H1 (cell line): ENCODE measurements around the gene MTMR6. TPM values are rescaled to one million over a fixed set of nuclear protein-coding genes. Genes with fewer than 3 reads are reported as not detected.

Experiments used
- CTCF ChIA-PET: fragments of 300-600 bp; sonication (Branson Sonifier 250); formaldehyde crosslinking; loops from one replicate; lab custom pipeline; 2021; ENCODE audit not compliant: partially characterized antibody; lab: Charles Lee
- POLR2A ChIA-PET: fragments of 300-600 bp; sonication (Branson Sonifier 250); formaldehyde crosslinking; loops from one replicate; lab custom pipeline; 2021; ENCODE audit warnings: inconsistent platforms; ENCODE audit not compliant: partially characterized antibody; lab: Charles Lee
- DNase-seq, 2 experiments: peaks; one replicate each; pipeline versions ENCODE4 v3.0.0 to v3.0.0-alpha.2; 2010 to 2022; ENCODE audit warnings: low spot score in 2 of 2, low read depth in 1 of 2, mixed read lengths in 1 of 2
- FAIRE-seq: peaks from 2 replicates; lab custom pipeline; 2011; peaks lifted over from hg19 to GRCh38; lab: Jason Lieb, UNC
- H2AFZ ChIP-seq: 2 replicates; pipeline ENCODE4 v1.8.1; 2012; ENCODE audit warnings: low read length, inconsistent platforms
- H2AK5ac ChIP-seq: 2 replicates; pipeline ENCODE4 v1.6.1; 2013; ENCODE audit warnings: low read depth, low read length
- H2BK120ac ChIP-seq: replicated peaks from 2 replicates; pipeline ENCODE3; 2013; ENCODE audit warnings: low read depth, low read length, inconsistent platforms
- H2BK12ac ChIP-seq: 2 replicates; pipeline ENCODE4 v1.6.1; 2013; ENCODE audit warnings: low read depth, low read length
- H2BK15ac ChIP-seq: 2 replicates; pipeline ENCODE4 v1.6.1; 2013; ENCODE audit warnings: low read length
- H2BK20ac ChIP-seq: 2 replicates; pipeline ENCODE4 v1.6.1; 2013; ENCODE audit warnings: low read length
- H2BK5ac ChIP-seq: 2 replicates; pipeline ENCODE4 v1.6.1; 2013; ENCODE audit warnings: low read depth, low read length
- H3K14ac ChIP-seq: 2 replicates; pipeline ENCODE4 v1.6.1; 2013; ENCODE audit warnings: inconsistent platforms; ENCODE audit not compliant: insufficient read length
- H3K18ac ChIP-seq: 2 replicates; pipeline ENCODE4 v1.6.1; 2013; ENCODE audit warnings: low read length; ENCODE audit errors: extremely low read depth
- H3K23ac ChIP-seq: 2 replicates; pipeline ENCODE4 v1.6.1; 2013; ENCODE audit warnings: inconsistent platforms; ENCODE audit not compliant: insufficient read length
- H3K23me2 ChIP-seq: 2 replicates; pipeline ENCODE4 v1.6.1; 2013; ENCODE audit warnings: low read depth, low read length
- H3K27ac ChIP-seq: 2 replicates; pipeline ENCODE4 v1.6.1; 2011; ENCODE audit warnings: low read depth, low read length, inconsistent platforms
- H3K27me3 ChIP-seq, 4 experiments: replicated peaks in 1 of 4; 1 replicate in 1 of 4; 2 replicates in 3 of 4; pipeline versions ENCODE4 v1.6.1 to v1.8.1; 2011 to 2013; ENCODE audit warnings: low read length in 3 of 4, mild to moderate bottlenecking in 3 of 4, inconsistent platforms in 2 of 4, mixed read lengths in 2 of 4, moderate library complexity in 1 of 4; ENCODE audit not compliant: control insufficient read depth in 3 of 4, insufficient read depth in 3 of 4; ENCODE audit errors: extremely low read depth in 1 of 4
- H3K36me3 ChIP-seq, 4 experiments: 2 replicates each; pipeline versions ENCODE4 v1.6.1 to v1.8.1; 2011 to 2013; ENCODE audit warnings: mild to moderate bottlenecking in 4 of 4, low read length in 3 of 4, moderate library complexity in 2 of 4, control low read depth in 1 of 4, inconsistent platforms in 1 of 4; ENCODE audit not compliant: insufficient read depth in 4 of 4, control insufficient read depth in 2 of 4
- H3K4ac ChIP-seq: replicated peaks from 2 replicates; pipeline ENCODE3; 2013; ENCODE audit warnings: low read length, low read depth, mixed read lengths, inconsistent platforms; ENCODE audit not compliant: insufficient read length
- H3K4me1 ChIP-seq, 4 experiments: replicated peaks in 1 of 4; 1 replicate in 1 of 4; 2 replicates in 3 of 4; pipeline versions ENCODE4 v1.6.1 to v1.8.1; 2011 to 2013; ENCODE audit warnings: low read length in 3 of 4, inconsistent platforms in 2 of 4, mixed read lengths in 1 of 4; ENCODE audit not compliant: insufficient read depth in 4 of 4, control insufficient read depth in 3 of 4
- H3K4me2 ChIP-seq, 2 experiments: 2 replicates each; pipeline versions ENCODE4 v1.6.1 to v1.8.1; 2011 to 2013; ENCODE audit warnings: low read depth in 2 of 2, low read length in 2 of 2, control low read depth in 1 of 2, inconsistent platforms in 1 of 2, mild to moderate bottlenecking in 1 of 2; ENCODE audit not compliant: insufficient read depth in 1 of 2
- H3K4me3 ChIP-seq, 4 experiments: fragments of 200-600, 300-600 bp in 1 of 4; sonication (generic), shearing (Covaris generic), sonication (Bioruptor Twin) in 1 of 4; 2 replicates each; pipeline versions ENCODE4 v1.5.1 to v1.8.1; 2011 to 2016; ENCODE audit warnings: low read length in 4 of 4, low read depth in 3 of 4, control low read depth in 2 of 4, inconsistent platforms in 2 of 4, mild to moderate bottlenecking in 2 of 4, mixed read lengths in 1 of 4, moderate library complexity in 1 of 4; ENCODE audit not compliant: insufficient read depth in 2 of 4; ENCODE audit errors: extremely low read depth in 1 of 4
- H3K56ac ChIP-seq: replicated peaks from 2 replicates; pipeline ENCODE3; 2013; ENCODE audit warnings: low read depth, mild to moderate bottlenecking, mixed read lengths, low read length, inconsistent platforms; ENCODE audit not compliant: insufficient read length
- H3K79me1 ChIP-seq: 2 replicates; pipeline ENCODE4 v1.6.1; 2013; ENCODE audit warnings: low read depth, low read length, control low read depth
- H3K79me2 ChIP-seq, 2 experiments: 2 replicates each; pipeline versions ENCODE4 v1.6.1 to v1.8.1; 2012 to 2013; ENCODE audit warnings: low read length in 2 of 2, mild to moderate bottlenecking in 2 of 2, inconsistent platforms in 1 of 2; ENCODE audit not compliant: insufficient read depth in 2 of 2, control insufficient read depth in 1 of 2
- H3K9ac ChIP-seq, 4 experiments: replicated peaks in 1 of 4; 1 replicate in 1 of 4; 2 replicates in 3 of 4; pipeline versions ENCODE4 v1.6.1 to v1.8.1; 2011 to 2013; ENCODE audit warnings: low read depth in 3 of 4, low read length in 3 of 4, control low read depth in 2 of 4, mild to moderate bottlenecking in 2 of 4, moderate library complexity in 2 of 4, inconsistent platforms in 1 of 4; ENCODE audit errors: extremely low read depth in 1 of 4
- H3K9me3 ChIP-seq, 2 experiments: 2 replicates each; pipeline versions ENCODE4 v1.6.1 to v1.8.1; 2012 to 2013; ENCODE audit warnings: mild to moderate bottlenecking in 2 of 2, moderate library complexity in 2 of 2, control low read depth in 1 of 2, inconsistent platforms in 1 of 2, low read depth in 1 of 2, low read length in 1 of 2, mixed read lengths in 1 of 2; ENCODE audit not compliant: insufficient read depth in 2 of 2
- H4K20me1 ChIP-seq, 2 experiments: replicated peaks in 1 of 2; 2 replicates each; pipeline versions ENCODE3 to v1.8.1; 2011 to 2013; ENCODE audit warnings: inconsistent platforms in 2 of 2, low read length in 2 of 2, mild to moderate bottlenecking in 1 of 2; ENCODE audit not compliant: insufficient read depth in 2 of 2, control insufficient read depth in 1 of 2
- H4K5ac ChIP-seq: 2 replicates; pipeline ENCODE4 v1.6.1; 2013; ENCODE audit warnings: low read length, low read depth, mixed read lengths, inconsistent platforms; ENCODE audit not compliant: insufficient read length
- H4K8ac ChIP-seq: 2 replicates; pipeline ENCODE4 v1.8.0; 2013; ENCODE audit warnings: mild to moderate bottlenecking, moderate library complexity, low read length, inconsistent platforms; ENCODE audit not compliant: insufficient read depth; ENCODE audit errors: extremely low read depth
- H4K91ac ChIP-seq: replicated peaks from 2 replicates; pipeline ENCODE3; 2013; ENCODE audit warnings: low read length, mixed read lengths, inconsistent platforms; ENCODE audit not compliant: insufficient read length
- BRCA1 ChIP-seq: IDR thresholded peaks from 2 replicates; pipeline ENCODE4 v1.6.1; 2012; ENCODE audit warnings: low read depth, low read length, improper control_type of control experiment
- CBX5 ChIP-seq: fragments of 300-800, 300-1000 bp; sonication (generic); IDR thresholded peaks from 2 replicates; pipeline ENCODE4 v1.7.1; 2016; ENCODE audit warnings: antibody characterized with exemption, low read length, low read depth
- CBX8 ChIP-seq: fragments of 300-800, 300-1000 bp; sonication (generic); IDR thresholded peaks from 2 replicates; pipeline ENCODE4 v1.7.1; 2016; ENCODE audit warnings: low read depth, low read length, borderline replicate concordance
- E2F6 ChIP-seq: IDR thresholded peaks from 2 replicates; pipeline ENCODE4 v1.6.1; 2012; ENCODE audit warnings: inconsistent platforms
- EZH2 ChIP-seq: fragments of 200-600 bp; sonication (generic); IDR thresholded peaks from 2 replicates; pipeline ENCODE4 v1.7.1; 2012; ENCODE audit warnings: low read depth, mild to moderate bottlenecking, moderate library complexity, low read length, inconsistent platforms; ENCODE audit not compliant: severe bottlenecking
- GTF2F1 ChIP-seq: IDR thresholded peaks from 2 replicates; pipeline ENCODE4 v1.6.1; 2012; ENCODE audit warnings: low read depth, low read length, improper control_type of control experiment, borderline replicate concordance
- JUND ChIP-seq: IDR thresholded peaks from 2 replicates; pipeline ENCODE4 v1.6.1; 2011; ENCODE audit warnings: mild to moderate bottlenecking, improper control_type of control experiment, low read length
- MAX ChIP-seq: IDR thresholded peaks from 2 replicates; pipeline ENCODE4 v1.6.1; 2012; ENCODE audit warnings: inconsistent platforms
- POU5F1 ChIP-seq: IDR thresholded peaks from 2 replicates; pipeline ENCODE4 v1.6.1; 2011; ENCODE audit warnings: low read depth, mild to moderate bottlenecking, low read length, moderate library complexity
- SUZ12 ChIP-seq: fragments of 200-600 bp; sonication (generic); IDR thresholded peaks from 2 replicates; pipeline ENCODE4 v1.6.1; 2012; ENCODE audit warnings: mild to moderate bottlenecking, inconsistent platforms, low read length, moderate library complexity, mixed read lengths
- ZNF274 ChIP-seq: IDR thresholded peaks from 2 replicates; pipeline ENCODE4 v1.7.0; 2012; ENCODE audit warnings: low read length, borderline replicate concordance; ENCODE audit errors: extremely low read depth
- WGBS, 2 experiments: shearing (Covaris generic) in 1 of 2; methylation state at CpG; one replicate each; pipeline versions ENCODE4 v1.1.6 to v1.1.7; 2013 to 2015; ENCODE audit warnings: low lambda C conversion rate in 2 of 2, mixed read lengths in 2 of 2, inconsistent platforms in 1 of 2, low coverage in 1 of 2, missing lambda C conversion rate in 1 of 2; ENCODE audit not compliant: insufficient replicate concordance in 2 of 2, insufficient coverage in 1 of 2, insufficient read length in 1 of 2; ENCODE audit errors: extremely low coverage in 1 of 2, missing lambda C conversion rate in 1 of 2; 5-methylcytosine and 5-hydroxymethylcytosine counted together
- polyA plus RNA-seq, 7 experiments: library from polyadenylated mRNA; depleted of rRNA in 3 of 7; stranded (reverse) in 5 of 7; unstranded in 2 of 7; fragments of >200 nt in 5 of 7; fragments of 200-250 nt in 2 of 7; gene quantifications; 1 replicate in 5 of 7; 2 replicates in 1 of 7; 4 replicates in 1 of 7; pipeline versions ENCODE4 v1.2.1 to v1.2.3, GENCODE V29; 2011 to 2013; ENCODE audit warnings: missing spikeins in 2 of 7, mixed read lengths in 2 of 7
- total RNA-seq: library from RNA; stranded (reverse); fragmentation: NEBNext Ultra II Directional; extraction: Animal tissue kit (Norgen Biotek cat#: 25700); gene quantifications from 2 replicates; pipeline ENCODE4 v1.2.1, GENCODE V29; 2021

MTMR6 gene
- total and polyA plus RNA-seq, 2 of the 8 experiments (the other 6 are each of a cell fraction or from before 2014, with no cell fraction given), result 2.1 to 8.4 TPM

GRCh38 chr13:25217023-25217885 is 70.0 kb downstream of the MTMR6 start:
- H3K4me2 ChIP-seq, result no peak overlapping the region; a peak in 1 of 4 replicates
- H3K9me3 ChIP-seq, result no peaks in the 10 kb centered on the region
- no peak overlapping the region for H3K23ac ChIP-seq
- H3K79me1 ChIP-seq, result no peaks in the 10 kb centered on the region
- no peak overlapping the region for H3K27ac ChIP-seq
- no peak overlapping the region for H4K5ac ChIP-seq
- no peak overlapping the region for H2BK15ac ChIP-seq
- no peaks in the 10 kb centered on the region for H3K36me3 ChIP-seq
- H3K56ac ChIP-seq, result no peak overlapping the region
- H2BK5ac ChIP-seq, result no peak overlapping the region
- no peak overlapping the region for H3K18ac ChIP-seq
- FAIRE-seq (no peak), DNase-seq (no peak)
- H3K9ac ChIP-seq, result no peak overlapping the region; a peak in 1 of 7 replicates
- no peaks in the 10 kb centered on the region for H4K20me1 ChIP-seq
- no peak overlapping the region for H3K14ac ChIP-seq
- H4K91ac ChIP-seq, result no peak overlapping the region
- no peak overlapping the region for H3K4ac ChIP-seq
- H4K8ac ChIP-seq, result no peak overlapping the region
- ChIA-PET CTCF (interaction anchor here (1.4 to 2.5 kb wide), 4 partner anchors 10 to 57 kb away, joined by 3 to 7 read pairs (median 4); no protein-coding TSS in a partner anchor), POLR2A (interaction anchor here (1.2 kb wide), 1 partner anchor 11 kb away, joined by 3 read pairs; no protein-coding TSS in a partner anchor)
- no peaks in the 10 kb centered on the region for H3K79me2 ChIP-seq
- peak overlapping the region; percentile 26; the same call in 1 of the 2 replicates for H2AFZ ChIP-seq
- H2BK12ac ChIP-seq, result no peak overlapping the region
- WGBS, 2 experiments, result 77% methylated on average over 12 of the region's 12 CpGs; no CpG with 5 or more reads in 1 of the 2 experiments
- H3K27me3 ChIP-seq, result no peaks in the 10 kb centered on the region
- no peaks in the 10 kb centered on the region; the same call in 1 of the 2 replicates for H3K23me2 ChIP-seq
- H2BK120ac ChIP-seq, result no peak overlapping the region
- H2BK20ac ChIP-seq, result no peak overlapping the region
- H3K4me3 ChIP-seq, result no peak overlapping the region
- peaks cover 0 to 6% (median 4%) of the 10 kb centered on the region in 4 experiments; a peak in 2 of 7 replicates for H3K4me1 ChIP-seq
- H2AK5ac ChIP-seq, result no peak overlapping the region
- TF ChIP-seq JUND (no peak), GTF2F1 (no peak), CBX5 (no peak), E2F6 (no peak), ZNF274 (no peak), CBX8 (no peak), EZH2 (no peak), POU5F1 (no peak), MAX (no peak), BRCA1 (no peak), SUZ12 (no peak)
